Gastroesophageal sphincter (tissue), 3 donors: ENCODE results near the gene CENPN.

ENCODE experiments used
- POLR2A ChIP-seq, 2 donors: fragments of 450-650 bp; IDR thresholded peaks; one replicate each; pipeline ENCODE4 v1.6.1; 2017; ENCODE audit warnings: antibody characterized with exemption in 2 of 2, mild to moderate bottlenecking in 2 of 2, moderate library complexity in 1 of 2
- POLR2AphosphoS5 ChIP-seq: sonication (generic); formaldehyde crosslinking; IDR thresholded peaks from one replicate; pipeline ENCODE4 v1.6.1; 2017; ENCODE audit warnings: antibody characterized with exemption
- TF ChIP-seq, protein P1 (sequence below), 4 experiments: fragments of 200-600 bp in 2 of 4; fragments of 450-650 bp in 2 of 4; sonication (generic) in 1 of 4; IDR thresholded peaks; one replicate each; pipeline ENCODE4 v1.5.1; 2017 to 2019; ENCODE audit warnings: antibody characterized with exemption in 4 of 4, mild to moderate bottlenecking in 2 of 4, moderate library complexity in 2 of 4

- TF ChIP-seq, protein P1, sequence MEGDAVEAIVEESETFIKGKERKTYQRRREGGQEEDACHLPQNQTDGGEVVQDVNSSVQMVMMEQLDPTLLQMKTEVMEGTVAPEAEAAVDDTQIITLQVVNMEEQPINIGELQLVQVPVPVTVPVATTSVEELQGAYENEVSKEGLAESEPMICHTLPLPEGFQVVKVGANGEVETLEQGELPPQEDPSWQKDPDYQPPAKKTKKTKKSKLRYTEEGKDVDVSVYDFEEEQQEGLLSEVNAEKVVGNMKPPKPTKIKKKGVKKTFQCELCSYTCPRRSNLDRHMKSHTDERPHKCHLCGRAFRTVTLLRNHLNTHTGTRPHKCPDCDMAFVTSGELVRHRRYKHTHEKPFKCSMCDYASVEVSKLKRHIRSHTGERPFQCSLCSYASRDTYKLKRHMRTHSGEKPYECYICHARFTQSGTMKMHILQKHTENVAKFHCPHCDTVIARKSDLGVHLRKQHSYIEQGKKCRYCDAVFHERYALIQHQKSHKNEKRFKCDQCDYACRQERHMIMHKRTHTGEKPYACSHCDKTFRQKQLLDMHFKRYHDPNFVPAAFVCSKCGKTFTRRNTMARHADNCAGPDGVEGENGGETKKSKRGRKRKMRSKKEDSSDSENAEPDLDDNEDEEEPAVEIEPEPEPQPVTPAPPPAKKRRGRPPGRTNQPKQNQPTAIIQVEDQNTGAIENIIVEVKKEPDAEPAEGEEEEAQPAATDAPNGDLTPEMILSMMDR (IDR thresholded peaks at IDR 0.05): no peak
- TF ChIP-seq POLR2AphosphoS5 (no peak), POLR2A (IDR thresholded peaks at IDR 0.05) (no peak)
Observed at GRCh38 chr16:81066681-81067080, 59.7 kb downstream of the CENPN start.
